T47D (cell line): ENCODE data around the gene GSPT1.
"Not testable (repeated sequence)": the region's sequence is repeated elsewhere in the genome, so short reads cannot be mapped to it uniquely, and the experiment has no call there.

ENCODE experiments used
- DNase-seq, 2 experiments: peaks; one replicate each; pipeline versions ENCODE4 v3.0.0 to v3.0.0-alpha.2; 2011 to 2012; ENCODE audit warnings: low read depth in 1 of 2, low spot score in 1 of 2
- JUND ChIP-seq: IDR thresholded peaks from 2 replicates; pipeline ENCODE4 v1.6.1; 2012; ENCODE audit warnings: low read depth
- in situ Hi-C: cut with HindIII; loops from 2 replicates; pipeline ENCODE4 v1.10.0; 2016; ENCODE audit warnings: low sequenced_read_pairs, low pct_unique_long_range_greater_than_20kb

GSPT1 gene

GRCh38 chr16:11835891-11836649, 79.7 kb downstream of the GSPT1 start:
- no peak for DNase-seq
- in situ Hi-C loops: no loop called here
- TF ChIP-seq JUND: no peak

DNA sequence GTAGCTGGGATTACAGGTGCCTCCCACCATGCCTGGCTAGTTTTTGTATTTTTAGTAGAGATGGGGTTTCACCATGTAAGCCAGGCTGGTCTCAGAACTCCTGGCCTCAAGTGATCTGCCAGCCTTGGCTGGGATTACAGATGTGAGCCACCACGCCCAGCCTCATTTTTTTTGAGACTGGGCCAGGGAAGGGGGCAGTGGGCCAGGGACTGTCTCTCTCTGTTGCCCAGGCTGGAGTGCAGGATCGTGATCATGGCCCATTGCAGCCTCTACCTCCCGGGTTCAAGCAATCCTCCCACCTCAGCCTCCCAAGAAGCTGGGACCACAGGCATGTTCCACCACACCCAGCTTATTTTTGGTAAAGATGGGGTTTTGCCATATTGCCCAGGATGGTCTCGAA, 80.4 kb downstream of the GSPT1 start:
- TF ChIP-seq JUND: no peak
- in situ Hi-C loops: no loop called here
- DNase-seq: no peak

DNA sequence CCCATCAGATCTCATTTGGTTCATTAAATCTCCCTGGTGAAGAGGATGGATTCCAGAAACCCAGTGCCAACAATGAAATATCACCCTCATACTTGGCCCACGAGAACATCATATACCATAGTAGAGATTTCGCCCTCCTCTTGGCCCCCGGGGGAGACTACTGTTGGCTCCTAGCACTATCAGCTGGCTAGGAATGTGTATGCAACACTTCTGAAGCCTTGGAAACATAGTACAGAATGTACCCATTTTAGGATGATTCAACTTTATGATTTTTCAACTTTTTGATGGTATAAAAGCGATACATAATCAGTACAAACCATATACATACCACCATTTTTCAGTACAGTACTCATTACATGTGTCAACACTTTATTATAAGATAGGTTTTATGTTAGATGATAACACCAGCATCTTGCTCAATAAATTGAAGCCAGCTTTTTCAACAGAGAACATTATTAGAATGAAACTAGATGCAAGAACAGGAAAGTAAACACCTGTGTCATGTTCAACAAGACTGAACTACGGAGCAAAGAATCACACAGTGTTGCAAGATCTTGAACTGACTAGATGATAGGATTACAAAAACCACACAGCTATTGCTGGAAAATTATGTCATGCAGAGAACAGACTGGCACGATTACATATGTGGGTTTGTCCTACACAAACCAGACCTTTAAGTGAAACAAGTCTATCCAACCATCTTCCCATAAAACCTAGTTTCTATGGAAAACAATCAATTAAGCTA, 81.6 kb downstream of the GSPT1 start:
- no peak for TF ChIP-seq JUND
- in situ Hi-C loops: no loop called here
- DNase-seq: peak in 1 of 2 experiments; percentile 48

- peak in 1 of 2 experiments; percentile 86 for DNase-seq
- TF ChIP-seq JUND: no peak
- in situ Hi-C loops: no loop called here
Observed at GRCh38 chr16:11828696-11829095, 87.1 kb downstream of the GSPT1 start.

GRCh38 chr16:11825520-11826165, 90.1 kb downstream of the GSPT1 start:
- in situ Hi-C loops, DNase-seq: not testable (repeated sequence)

DNA sequence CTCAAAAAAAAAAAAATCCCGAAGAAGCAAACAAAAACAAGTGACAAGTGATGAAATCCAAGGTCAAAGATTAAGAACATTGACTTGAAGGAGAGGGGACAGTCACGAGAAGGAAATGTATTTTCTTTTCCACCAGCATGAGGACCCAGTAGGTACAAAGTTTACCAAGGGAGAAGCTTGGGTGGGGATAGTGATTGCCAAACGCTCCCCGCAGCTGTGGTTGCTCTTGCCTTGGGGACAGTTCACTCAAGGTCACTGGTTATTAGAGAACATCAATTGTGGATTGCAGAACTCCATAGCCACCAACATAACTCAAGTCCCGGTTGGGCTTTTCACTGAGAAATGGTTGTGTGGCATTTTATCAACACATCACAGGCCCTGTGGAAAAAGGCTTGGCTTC, 91.4 kb downstream of the GSPT1 start:
- no peak for DNase-seq
- in situ Hi-C loops: no loop called here

GRCh38 chr16:11823645-11824044, 92.1 kb downstream of the GSPT1 start:
- in situ Hi-C loops: not testable (repeated sequence)

More for the DNA sequence above, 91.4 kb downstream of the GSPT1 start:
- TF ChIP-seq JUND: no peak

GRCh38 chr16:11819798-11820197, 96.0 kb downstream of the GSPT1 start:
- no peak for DNase-seq

More at GRCh38 chr16:11823645-11824044, 92.1 kb downstream of the GSPT1 start:
- not testable (repeated sequence) for DNase-seq

DNA sequence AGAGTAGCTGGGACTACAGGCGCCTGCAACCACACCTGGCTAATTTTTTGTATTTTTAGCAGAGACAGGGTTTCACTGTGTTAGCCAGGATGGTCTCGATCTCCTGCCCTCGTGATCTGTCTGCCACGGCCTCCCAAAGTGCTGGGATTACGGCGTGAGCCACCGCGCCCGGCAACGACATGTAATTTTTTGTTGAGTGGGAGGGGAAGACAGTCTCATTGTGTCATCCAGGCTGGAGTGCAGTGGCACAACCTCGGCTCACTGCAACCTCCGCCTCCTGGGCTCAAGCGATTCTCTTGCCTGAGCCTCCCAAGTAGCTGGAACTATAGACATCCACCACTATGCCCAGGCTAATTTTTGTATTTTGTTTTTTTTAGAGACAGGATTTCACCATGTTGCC, 96.8 kb downstream of the GSPT1 start:
- in situ Hi-C loops: not testable (repeated sequence)

More at GRCh38 chr16:11819798-11820197, 96.0 kb downstream of the GSPT1 start:
- in situ Hi-C loops: no loop called here
- TF ChIP-seq JUND: no peak

More for the DNA sequence above, 96.8 kb downstream of the GSPT1 start:
- DNase-seq: not testable (repeated sequence)
